NT2/D1 (cell line): Measurements from ENCODE around the gene TTLL11.

Experiments
- SUZ12 ChIP-seq: IDR thresholded peaks from 2 replicates; pipeline ENCODE4 v1.6.1; 2011; ENCODE audit not compliant: insufficient read length, insufficient read depth; ENCODE audit errors: extremely low read depth
- YY1 ChIP-seq: IDR thresholded peaks from 2 replicates; pipeline ENCODE4 v1.6.1; 2011; ENCODE audit not compliant: insufficient read length, insufficient read depth
- ZNF274 ChIP-seq: IDR thresholded peaks from 2 replicates; pipeline ENCODE4 v1.6.1; 2011; ENCODE audit warnings: mild to moderate bottlenecking, low read depth, low read length

DNA sequence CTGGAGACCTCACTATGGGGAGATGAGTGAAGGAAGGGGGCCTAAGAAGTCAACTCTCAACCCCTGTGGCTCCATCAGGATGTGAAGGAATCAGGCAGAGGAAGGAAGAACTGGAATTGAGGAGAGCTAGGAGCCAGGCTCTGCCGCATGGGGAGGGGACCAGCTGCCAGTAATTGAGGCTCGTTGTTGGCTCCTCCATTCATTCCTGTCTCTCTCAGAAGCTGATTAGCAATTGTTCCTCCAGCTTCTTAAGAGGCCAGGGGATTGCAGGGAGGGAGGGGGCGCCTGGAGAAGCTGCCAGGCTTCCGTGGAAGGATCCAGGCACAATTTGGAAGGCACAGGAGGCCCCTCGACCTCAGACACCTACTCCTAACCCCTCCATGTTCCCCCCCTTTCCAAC lies 20.5 kb upstream of the TTLL11 start:
- TF ChIP-seq YY1 (no peak), ZNF274 (no peak), SUZ12 (no peak)
